Measurements from ENCODE around the gene DCAF6.

DCAF6 gene

DNA sequence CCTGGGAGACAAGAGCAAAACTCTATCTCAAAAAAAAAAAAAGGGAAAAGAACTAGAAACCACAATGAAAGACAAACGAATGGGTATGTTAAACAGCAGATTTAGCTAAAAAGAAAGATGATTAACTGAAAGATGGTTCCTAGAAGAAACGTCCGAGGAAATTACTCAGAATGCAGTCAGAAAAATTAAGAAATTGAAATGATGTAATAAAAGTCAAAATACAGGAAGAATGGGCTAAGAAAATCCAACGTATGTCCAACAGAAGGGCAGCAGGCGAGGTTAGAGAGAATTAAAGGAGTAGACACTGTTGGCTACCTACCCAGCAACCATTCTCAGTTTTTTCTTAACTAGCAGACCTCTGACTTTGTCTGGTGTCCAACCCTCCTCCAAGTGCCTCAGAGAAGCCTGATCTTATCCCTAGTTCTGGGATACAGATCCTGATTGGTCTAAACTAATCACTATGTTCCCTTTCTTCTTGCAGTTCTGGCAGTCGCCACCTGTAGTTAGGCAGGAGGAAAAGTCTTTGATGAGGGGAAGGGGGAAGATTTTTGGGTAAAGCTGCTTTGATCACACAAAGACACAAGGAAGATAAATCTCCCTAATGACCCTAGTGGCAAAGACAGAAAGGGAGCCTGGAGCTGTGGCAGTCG lies 174.5 kb downstream of the DCAF6 start:
- no peak for DNase-seq

DNA sequence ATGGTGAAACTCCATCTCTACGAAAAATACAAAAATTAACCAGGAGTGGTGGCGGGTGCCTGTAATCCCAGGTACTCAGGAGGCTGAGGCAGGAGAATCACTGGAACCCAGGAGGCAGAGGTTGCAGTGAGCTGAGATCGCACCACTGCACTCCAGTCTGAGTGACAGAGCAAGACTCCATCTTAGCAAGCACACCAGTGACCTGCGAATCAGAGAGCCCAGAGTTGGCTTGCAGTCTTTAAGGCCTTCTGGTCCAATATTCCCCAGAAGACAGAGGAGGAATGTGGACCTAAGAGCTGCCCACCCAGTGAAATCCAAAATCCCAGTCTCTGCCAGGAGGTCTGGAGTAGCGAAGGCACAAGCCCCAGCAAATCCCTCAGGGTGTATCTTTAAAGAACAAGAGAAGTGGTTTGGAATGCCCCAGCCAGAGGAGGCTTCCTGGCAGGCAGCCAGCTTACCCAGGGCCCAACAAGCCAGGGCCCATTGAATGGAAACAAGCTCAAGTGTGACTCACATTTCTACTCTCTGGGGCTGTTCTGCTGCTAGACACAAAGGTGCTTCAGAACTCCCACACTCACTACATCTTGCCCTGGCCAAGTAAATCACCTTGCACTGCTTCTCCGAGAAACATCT lies 176.3 kb downstream of the DCAF6 start:
- no peak for DNase-seq

GRCh38 chr1:168114845-168115244 lies 178.4 kb downstream of the DCAF6 start:
- no peak for DNase-seq

GRCh38 chr1:168116327-168116799 lies 179.9 kb downstream of the DCAF6 start:
- DNase-seq = no peak

- DNase-seq = no peak
Measured at GRCh38 chr1:168119750-168120149, 183.3 kb downstream of the DCAF6 start.

DNA sequence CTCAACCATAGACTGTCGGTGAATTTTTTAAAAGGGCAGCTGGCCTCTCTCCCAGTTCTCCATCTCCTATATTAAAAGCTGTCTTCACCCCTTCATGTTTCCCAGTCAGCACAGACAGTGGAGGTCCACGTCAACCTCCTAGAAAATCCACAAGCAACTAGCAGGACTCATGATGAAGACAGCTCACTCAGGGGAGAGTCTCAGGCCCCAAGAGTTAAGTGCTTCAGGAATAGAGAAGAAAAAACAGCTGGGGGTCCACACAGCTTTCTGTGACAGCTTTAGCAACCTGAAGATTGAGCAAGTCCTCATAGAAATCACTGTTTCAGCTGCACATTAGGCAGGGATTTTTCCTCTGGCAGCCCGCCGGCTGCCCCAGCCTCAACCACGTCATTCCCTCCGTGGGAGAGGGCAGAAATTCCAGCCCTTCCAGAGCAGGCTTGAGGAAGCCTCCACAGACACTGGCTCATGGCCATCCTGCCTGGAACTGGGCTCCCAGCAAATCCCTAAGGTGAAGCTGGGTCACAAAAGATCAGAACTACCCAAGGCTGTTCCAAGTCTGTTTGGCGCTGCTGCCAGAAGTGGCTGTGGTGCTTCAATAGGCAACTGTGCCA lies 185.0 kb downstream of the DCAF6 start:
- peak; percentile 83 for DNase-seq

DNA sequence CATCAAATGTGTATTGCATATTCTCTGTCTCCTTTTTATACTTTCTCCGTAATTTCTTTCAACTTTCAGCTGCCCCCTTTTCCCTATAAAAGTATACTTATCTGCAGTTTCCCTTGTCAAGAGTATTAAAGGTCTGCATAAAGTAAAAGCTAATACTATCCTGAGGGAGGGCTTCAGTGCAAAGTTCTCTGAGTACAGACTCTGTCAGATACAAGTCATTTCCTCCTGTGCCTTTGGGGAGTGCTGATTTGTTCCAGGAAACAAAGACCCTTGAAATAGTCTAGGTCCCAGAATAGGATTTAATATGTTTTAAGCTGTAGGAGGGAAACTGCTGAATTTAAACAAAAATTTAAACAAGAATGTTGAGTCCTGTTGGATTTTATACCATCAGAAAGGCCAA lies 188.6 kb downstream of the DCAF6 start:
- DNase-seq = no peak

Data from left hindlimb (tissue), 1 donor.